ENCODE results near the gene DOCK1. TPM values are rescaled to one million over a fixed set of nuclear protein-coding genes. Genes with fewer than 3 reads are reported as not detected.

DOCK1 gene
- total RNA-seq, 1 donor from 2014 or later: 0.86 TPM

DNA sequence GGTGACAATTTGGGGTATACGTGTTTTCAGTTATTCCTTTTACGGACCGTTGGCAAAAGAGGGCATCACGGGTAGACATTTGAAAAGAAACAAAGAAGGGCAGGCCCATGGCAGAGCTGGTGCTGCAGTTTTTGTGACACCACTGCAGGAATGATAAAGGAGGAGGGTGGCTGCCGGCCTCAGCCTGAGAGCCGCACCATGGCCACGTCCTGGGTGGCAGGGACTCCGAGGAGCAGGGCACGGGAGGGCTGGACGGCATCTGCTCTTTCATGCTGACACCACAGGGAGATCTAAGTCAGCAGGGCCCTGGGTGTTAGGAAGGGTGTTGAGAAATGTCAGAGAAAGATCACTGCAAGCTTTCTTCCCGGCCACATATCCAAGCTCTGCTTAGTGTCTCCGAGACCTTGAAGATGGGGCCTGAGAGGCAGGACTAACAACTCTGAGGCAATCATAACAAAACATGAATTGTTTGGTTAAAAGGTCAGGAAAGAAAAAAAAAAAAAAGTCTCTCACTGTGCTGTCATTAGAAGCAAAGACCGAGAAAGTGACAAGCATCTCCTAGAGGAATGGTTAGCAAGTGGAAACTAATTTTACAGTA, 254.5 kb downstream of the DOCK1 start:
- intact Hi-C loops (cut with micrococcal nuclease): no loop called here

DNA sequence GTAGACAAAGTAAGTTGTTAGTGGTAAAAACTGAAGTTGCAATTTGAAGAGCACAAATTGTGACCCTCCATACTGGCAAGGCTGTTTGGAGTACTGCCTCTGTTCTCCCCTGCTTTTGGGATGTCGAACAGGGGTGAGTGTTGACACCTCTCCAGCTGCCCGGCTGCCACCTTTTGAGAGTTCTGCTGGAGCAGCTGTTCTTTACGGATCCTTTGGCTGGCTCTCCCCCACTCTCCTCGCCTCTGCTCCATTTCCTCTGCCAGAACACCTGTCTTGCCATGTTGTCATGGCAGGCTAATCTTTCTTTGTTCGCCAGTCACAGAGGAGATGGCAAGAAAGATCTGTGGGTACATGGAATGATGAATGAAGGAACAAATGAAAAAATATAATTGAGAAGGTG, 256.3 kb downstream of the DOCK1 start:
- intact Hi-C loops (cut with micrococcal nuclease): no loop called here

DNA sequence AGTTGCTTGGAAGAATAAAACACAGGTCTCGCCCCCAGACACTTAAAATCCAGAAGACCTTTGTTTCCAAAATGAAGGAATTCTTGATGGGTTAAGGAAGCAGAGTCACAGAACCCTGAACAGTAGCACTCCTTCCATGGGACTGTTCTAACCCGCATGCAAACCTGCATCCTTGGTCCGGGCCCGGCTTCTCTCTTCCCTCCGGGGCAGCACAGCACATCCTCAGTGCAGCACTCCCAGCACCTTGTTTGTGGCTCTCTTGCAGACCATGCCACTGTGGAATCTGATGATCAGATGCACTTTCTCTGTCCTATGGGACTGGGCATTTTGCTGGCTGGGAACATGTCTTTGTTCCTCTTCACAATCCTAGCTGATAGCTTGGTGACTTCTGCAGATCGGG, 257.6 kb downstream of the DOCK1 start:
- intact Hi-C loops (cut with micrococcal nuclease): no loop called here

DNA sequence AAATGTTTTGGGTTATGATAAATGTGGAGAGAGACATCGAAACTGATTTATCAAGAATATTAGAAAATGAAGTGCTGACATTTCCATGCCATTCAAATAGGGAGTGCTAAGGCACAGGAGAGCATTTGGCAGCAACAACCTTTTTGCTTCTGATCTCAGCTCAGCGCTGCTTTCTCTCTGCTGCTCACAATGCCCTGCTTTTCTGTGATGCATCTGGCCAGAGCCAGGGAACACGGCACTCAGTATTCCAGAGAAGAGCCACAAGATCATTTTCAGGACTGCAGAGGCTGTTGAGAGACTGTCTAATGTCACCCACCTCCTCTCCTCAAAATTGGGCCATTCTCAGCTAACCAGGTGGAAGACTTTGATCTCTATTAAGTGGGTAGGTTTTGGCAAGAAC, 263.0 kb downstream of the DOCK1 start:
- intact Hi-C loops (cut with micrococcal nuclease): no loop called here

DNA sequence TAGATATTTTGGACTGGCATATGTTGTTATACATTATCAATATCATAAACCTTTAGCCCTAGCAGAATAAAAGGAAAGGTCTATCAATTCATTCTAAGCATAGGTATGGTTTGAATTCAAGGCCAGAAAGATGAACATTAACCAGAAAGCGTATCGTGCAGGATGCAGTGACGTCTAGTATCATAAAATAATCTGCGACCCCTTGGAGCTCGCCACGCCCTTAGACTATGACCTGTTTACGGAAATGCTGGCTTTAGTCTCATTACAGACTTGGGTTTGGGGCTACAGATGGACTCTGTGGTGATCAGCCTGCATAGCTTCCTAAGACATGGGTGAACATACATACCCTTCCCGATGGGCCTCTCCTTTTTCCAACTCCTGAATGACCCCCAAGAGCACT, 269.6 kb downstream of the DOCK1 start:
- intact Hi-C loops (cut with micrococcal nuclease): no loop called here

DNA sequence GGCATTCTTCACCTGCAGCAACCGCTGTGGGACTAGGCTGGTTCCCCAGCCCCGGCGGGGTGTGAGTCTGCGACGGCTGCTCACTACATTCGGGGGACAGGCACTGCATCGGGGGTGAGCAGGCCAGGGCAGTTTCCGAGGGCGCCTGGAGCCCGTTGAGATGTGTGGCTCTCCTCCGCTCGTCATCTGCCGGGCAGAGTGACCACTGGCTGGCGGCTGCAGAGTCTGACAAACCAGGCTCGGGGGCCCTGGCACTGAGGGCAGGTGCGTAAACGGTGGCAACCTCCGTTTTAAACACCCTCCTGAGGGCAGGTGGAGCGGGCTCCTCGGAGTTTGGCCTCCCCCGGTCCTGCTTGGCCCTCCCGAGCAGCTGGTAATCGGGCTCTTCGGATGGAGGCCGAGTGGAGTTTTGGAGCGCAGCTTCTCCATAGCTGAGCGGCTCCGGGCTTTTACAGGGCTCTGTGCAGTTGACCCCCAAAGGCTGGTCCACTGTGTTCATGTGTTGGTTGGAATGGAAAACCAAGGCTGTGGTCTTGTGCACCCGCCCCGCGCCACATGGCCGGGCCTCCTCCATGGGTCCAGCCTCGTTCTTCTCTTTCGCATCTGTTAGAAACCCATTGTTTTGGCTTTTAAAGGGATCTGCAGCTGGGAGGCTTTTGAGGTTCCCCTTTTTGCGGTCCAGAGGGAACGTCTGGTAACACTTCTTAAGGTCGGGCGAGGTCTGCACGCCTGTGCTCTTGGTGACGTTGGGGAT, 270.3 kb downstream of the DOCK1 start:
- intact Hi-C loops (cut with micrococcal nuclease): no loop called here

DNA sequence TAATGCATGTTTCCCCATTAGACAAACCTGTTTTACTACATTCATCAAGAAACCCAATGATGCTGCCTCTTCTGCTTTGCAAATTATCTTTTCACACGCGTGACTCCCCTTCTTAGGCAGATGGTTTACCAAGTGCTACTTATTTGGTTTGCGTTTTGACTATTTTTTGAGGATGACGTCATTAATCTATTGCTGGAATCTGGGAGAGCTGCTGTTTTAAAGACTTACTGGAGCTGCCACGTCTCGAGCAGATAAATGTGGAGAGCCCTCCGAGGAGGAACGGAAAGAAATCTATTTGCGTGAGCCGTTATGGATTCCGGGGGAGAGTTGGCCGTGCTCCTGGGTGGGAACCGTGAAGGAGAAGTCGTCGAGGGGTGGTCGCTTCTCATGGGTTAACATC, 271.4 kb downstream of the DOCK1 start:
- intact Hi-C loops (cut with micrococcal nuclease): no loop called here

DNA sequence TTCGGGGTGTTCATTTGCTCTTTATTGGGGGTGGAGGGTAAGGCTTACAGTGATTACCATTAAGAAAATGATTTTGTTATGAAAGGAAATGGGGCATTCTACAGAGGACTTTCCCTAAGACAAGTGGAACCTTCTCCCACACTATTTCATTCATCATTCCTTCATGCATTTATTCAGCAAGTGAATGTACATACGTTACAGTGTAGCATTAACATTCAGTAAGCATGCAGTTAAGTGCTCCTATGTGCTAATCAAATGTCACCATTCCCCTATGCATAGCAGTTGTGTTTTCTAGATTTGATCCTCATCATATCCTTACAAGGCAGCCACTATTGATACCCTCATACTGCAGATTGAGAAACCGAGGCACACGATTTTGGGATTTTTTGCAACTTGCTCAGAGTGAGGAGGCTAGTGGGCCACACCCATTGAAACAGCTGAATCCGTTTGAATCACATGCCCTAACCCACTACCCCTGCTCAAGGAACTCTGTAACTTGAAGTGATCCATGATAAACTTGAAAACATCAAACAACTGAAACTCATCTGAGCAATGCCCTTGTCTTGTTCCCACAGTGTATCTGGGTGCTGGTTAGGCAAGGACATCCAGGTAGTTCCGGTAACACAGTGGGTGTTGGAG, 274.5 kb downstream of the DOCK1 start:
- intact Hi-C loops (cut with micrococcal nuclease): no loop called here

DNA sequence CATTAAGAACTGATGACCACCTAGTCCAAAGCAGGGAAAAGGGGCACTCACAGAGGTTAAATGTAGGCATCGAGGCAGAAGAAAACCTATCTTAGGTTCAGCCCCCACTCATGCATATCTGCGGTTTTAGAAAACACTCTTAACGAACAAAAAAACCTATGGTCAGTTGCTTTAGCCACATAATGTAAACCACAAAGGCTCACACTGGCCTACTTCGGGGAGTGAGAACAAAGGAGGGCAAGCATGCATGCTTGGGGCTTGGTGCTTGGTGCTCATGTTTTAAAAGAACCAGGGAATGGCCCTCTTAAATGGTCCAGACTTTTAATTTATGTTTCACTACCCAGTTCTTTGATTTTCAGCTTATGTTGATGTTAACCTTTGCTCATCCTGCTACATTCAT, 276.9 kb downstream of the DOCK1 start:
- intact Hi-C loops (cut with micrococcal nuclease): no loop called here

DNA sequence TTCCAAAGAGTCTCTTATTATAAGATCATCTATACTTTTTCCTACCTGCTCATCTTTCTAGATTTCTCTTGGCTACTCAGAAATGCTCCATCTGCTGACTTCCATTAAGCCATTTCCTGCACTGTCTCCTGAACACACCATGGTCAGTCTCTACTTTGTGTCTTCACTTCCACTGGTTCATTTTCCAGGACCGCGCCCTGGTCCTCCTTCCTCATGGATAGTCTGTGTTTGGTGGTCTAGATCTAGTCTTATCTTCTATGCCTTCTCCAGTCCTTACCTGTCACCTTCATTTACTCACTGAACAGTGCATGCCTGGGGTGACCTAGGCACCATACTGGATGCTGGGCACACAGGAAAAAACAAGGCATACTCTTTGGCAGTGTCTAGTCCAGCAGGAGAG, 279.4 kb downstream of the DOCK1 start:
- intact Hi-C loops (cut with micrococcal nuclease): no loop called here

DNA sequence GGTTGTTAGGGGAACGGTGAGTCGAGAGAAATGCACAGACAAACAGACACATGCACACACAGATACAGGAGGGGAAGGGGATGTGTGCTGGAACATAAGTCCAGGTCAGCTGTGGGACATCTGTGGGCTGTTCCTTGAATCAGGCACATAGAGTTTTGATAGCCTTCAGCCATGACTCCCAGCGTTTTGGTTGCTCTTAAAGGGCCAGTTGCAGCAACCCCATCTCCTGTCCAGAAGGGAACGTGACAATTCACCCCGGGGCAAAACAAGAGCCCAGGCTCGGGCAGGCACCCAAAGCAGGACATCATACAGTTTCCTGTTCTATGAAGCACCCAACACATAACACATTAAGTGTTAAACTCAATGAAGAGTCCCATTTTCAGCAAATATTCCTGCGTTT, 281.6 kb downstream of the DOCK1 start:
- intact Hi-C loops (cut with micrococcal nuclease): no loop called here

DNA sequence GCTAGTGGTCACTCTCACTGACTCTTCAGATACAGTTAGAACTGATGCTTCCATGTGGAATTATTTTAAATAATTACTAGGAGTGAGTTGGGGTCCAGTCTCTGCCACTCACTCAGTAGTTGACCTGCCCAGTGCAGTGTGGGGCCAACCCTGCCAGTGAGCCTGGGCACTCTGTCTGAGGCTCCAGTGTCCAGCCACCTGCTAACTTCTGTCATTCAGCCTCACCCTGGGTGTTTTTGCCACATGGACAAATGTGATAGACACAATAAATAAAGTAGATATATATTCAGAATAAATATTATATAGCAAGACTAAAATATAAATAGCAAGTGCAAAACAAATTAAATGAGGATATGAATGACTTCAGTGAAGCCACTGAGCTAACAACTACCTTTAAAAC, 284.0 kb downstream of the DOCK1 start:
- intact Hi-C loops (cut with micrococcal nuclease): no loop called here

DNA sequence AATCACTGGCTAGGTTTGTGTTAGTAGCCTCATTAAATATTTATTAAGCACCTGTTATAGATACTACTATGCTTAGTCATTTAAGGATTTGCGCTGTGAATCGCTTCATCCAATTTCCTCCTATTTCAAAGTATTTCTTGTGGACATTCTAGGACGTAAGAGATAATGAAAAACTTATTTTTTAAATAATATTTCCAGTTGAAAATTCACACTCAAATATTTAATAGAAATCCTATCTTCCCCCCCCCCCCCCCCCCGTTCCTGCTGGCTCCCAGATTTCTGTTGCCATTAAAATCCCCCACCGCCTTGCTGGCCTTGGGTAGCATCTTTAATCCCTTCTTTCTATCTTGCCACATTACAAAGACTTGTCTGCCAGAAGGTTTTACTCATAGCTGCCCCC, 285.2 kb downstream of the DOCK1 start:
- intact Hi-C loops (cut with micrococcal nuclease): no loop called here

DNA sequence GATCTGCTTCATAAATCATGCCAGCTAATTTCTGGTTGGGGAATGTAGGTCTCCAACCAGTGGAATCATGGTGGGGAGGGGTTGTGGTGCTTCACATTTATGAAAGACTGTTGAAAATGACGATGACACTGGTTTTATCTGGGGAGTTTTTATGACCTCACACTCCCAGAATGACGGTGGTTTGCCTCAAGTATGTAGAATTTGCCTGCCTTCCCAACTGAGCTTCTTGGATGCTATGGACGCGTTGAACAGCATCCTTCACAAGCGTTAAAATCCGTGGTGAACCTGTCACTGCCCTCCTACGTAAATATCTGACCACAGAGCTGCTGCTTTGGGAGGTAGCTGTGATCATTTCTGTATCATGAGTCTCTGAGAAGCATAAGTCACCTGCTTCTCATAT, 287.9 kb downstream of the DOCK1 start:
- intact Hi-C loops (cut with micrococcal nuclease): no loop called here

DNA sequence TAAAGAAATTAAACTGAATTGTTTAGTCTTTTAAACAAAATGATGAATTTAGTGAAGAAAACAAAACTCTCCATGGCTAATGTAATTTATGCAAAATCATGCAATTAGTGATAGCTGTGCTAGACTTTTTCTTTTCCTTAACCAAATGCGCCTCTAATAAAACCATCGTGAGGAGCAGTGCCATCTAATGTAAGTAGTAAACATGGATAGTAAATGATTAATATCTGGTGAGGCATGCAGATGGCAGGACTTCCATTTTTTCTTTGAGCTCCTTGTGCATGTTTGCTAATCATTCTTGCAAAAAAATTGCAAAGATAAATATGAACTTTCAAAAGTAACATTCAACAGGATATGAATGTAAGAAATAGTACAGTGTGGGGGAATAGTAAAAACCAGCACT, 288.9 kb downstream of the DOCK1 start:
- intact Hi-C loops (cut with micrococcal nuclease): no loop called here

DNA sequence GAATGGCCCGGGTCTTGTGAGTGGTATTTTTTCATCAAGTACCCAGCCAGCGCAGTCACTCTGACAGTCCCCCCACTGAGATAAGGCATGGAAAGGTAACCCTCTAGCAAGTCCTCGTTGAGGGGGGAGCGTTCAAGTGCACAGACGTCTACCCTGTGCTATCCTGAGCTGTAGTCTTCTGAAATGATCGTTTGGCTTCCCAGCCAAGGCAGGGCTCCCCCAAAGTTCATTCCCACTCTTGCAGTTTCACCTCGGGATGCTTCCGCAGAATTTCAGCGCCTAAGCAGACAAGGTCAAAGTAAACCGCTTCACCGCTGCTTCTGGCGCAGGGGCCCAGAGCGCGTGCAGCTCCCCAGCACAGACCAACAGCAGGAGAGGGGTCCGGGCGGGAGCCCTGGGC, 289.4 kb downstream of the DOCK1 start:
- intact Hi-C loops (cut with micrococcal nuclease): no loop called here

DNA sequence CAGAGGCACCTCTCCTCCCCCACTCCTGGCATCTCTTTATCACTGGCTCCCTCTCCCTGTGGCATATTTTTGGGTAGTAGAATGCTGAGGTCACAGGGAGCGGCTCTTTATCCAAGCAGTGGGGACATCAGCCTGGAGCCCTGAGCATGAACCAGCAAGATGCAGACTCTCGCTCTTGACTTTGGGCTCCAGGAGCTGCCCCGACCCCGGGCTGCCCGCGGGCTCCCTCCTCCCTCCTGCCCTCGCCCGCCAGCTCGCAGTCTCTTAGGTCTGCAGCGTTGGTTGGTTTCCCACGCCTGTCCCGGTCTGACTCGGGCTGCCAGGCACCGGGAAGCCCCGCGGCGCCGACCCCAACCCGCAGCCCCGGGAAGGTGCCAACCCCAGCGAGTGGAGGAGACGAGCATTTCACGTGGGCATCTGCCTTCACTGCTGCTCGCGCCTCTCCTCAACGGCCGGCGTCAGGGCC, 289.8 kb downstream of the DOCK1 start:
- intact Hi-C loops (cut with micrococcal nuclease): no loop called here

DNA sequence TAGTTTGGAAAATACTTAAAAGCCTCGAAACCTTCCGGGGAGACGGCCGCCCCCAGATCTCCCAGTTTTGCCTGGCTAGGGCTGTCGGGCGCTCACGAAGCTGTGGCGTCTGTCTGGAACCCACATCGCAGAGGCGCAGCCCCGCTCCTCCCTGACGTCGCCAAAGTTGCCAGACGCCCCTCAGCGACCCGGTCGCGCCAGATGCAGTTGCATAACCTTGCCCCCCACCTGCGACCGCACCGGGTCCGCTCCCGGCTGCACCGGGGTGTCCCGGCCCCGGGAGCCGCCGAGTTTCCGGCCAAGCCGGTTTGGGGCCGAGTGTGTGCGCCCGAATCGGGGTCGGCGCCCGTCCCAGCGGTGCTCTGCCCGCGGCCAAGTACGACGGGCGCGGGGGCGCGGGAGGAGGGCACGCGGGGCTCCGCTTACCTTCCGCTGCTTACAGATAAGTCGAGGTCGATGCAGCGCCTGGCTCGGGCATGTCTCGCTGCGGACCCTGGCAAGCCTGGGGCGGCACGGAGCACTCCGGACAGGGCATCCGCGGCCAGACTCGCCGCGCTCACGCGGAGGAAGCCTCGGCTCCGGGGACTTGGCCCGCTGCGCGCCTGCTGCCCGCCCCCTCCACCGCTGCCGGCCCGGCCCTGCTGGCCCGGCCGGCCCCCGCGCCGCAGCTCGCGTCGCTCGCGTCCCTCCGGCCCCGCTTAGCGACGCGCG, 290.5 kb downstream of the DOCK1 start:
- intact Hi-C loops (cut with micrococcal nuclease): no loop called here

DNA sequence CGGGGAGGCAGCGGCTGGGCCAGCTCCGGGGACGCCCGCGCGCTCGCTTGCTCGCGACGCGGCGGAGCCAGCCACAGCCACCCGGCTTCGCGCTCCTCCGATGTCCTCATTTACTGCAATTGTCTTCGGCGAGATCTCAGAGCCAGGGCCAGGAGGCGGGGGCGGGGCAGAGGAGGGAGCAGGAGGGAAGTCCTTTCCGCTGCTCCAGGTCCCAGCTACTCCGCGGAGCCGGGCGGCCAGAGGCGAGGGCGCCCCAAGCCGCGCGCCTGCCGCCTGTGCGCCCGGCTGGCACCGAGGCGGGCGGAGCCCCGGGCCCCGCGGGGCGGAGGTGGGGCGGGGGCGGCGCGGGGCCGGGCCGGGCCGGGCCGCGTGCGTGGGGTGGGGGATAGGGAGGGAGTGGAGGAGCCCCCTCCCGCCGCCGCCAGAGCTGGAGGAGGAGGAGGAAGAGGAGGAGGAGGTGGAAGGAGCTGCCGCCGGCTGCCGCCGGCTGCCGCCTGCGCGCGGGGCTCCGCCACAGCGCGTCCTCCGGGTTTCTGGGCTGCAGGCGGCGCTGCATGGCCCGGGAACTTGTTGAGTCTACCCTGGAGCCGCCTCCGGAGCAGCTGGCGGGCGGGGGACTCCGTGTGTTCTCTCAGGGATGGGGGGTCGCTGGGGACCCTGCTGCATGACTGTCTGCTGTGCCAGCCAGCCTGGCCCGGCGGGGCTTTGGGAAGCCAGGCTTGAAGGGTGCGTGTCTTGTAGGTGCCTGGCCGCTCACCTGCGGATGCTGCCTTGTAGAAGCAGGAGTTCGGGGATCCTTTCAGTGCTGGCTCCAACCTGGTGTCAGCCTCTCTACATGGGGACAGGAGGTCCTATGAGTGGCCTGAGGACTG, 291.3 kb downstream of the DOCK1 start, which contains the start of gene INSYN2A:
INSYN2A (minus strand) TSS at position 310 of the 872 bp plus-strand sequence. CDS start 20,196 bp downstream, outside the sequence.
- intact Hi-C loops (cut with micrococcal nuclease): no loop called here

DNA sequence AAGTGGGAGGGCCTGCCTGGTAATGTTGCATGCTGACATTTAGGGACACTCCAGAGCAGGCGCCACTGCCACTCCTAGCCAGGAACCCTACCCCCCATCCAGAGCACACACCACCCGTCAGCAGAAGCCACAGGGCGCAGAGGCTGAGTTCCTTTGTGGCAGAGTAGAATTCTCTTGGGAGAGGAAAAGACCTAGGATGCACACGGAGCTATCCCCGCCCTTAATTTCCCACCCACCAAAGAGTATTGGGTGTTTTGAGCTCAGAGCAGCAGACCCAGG, 291.9 kb downstream of the DOCK1 start:
- intact Hi-C loops (cut with micrococcal nuclease): no loop called here

DNA sequence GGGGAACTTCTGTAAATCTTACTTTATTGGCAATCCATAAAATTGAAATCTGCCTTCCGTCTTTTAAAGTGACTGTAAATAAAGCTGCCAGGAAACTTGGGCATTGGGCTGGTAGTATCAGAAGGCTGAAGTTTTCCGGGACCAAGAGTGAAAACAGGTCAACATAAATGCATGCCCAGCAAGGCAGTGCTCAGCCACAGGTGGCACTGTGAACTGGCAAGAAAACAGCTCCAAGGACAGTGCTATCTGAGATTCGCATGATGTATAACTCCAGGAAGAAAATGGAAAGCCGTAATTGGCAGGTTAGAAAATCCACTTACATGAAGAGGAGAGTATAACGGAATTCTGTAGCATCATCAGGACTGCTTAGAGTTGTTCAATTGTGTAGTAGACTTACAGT, 293.1 kb downstream of the DOCK1 start:
- intact Hi-C loops (cut with micrococcal nuclease): no loop called here

All from T-helper 1 cell treated with Interleukin-12 subunit alpha and Interleukin-12 subunit beta and Interleukin-4 antibody, amounts not matched to agents 30 ng/mL and 1 ng/mL, for 36 hours (primary cell).